Activated gamma-delta T cell treated with Interleukin-2 at 50 U/mL for 16 hours (primary cell): Measurements from ENCODE around the gene CACNA2D1.
"Not testable (repeated sequence)": the region's sequence is repeated elsewhere in the genome, so short reads cannot be mapped to it uniquely, and the experiment has no call there.

Source experiments
- DNase-seq: peaks from one replicate; pipeline ENCODE4 v3.0.0-alpha.2; 2020

The CACNA2D1 gene

GRCh38 chr7:82021036-82021435 is 422.5 kb downstream of the CACNA2D1 start:
- no peak for DNase-seq

- DNase-seq: no peak
Observed at GRCh38 chr7:82019551-82020475, 423.8 kb downstream of the CACNA2D1 start.

DNA sequence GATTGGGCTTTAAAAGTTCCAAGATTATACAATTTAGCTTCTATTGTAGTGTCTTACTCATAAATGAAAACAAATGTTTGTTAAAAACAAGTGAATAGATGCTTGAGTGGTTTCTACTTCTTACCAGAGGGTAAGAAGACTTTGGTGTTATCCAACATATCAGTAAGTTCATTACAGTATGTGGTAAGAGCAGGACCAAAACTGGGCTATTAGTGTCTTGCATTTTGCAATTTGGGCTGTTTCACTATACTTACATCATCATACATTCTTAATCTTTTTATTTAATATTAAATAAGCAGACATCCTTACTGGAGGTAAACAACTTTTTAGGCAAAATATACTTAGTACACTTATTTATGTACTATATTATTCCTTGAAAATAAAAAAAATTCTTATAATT is 425.4 kb downstream of the CACNA2D1 start:
- no peak for DNase-seq

GRCh38 chr7:82017334-82017943 is 426.1 kb downstream of the CACNA2D1 start:
- DNase-seq: no peak

DNA sequence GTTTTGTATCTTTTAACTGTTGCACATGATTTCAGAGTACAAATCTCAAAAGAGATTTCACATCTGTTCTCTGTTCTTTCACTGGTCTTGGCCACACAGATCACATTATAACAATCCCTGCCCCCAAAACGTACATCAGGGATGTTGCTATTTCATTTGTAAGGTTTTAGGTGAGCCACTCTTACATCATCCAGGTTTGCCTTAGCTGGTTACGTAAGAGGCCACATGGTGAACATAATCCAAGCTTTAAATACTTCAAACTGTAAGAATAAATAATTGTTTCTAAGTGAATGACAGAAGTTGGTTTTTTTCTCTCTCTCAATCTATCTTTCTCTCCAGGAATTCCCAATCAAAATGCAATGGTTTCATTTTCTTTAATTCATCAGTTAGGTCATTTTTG is 427.8 kb downstream of the CACNA2D1 start:
- no peak for DNase-seq

- DNase-seq: not testable (repeated sequence)
Observed at GRCh38 chr7:82014574-82014973, 429.0 kb downstream of the CACNA2D1 start.

- no peak for DNase-seq
Observed at GRCh38 chr7:82012453-82012852, 431.1 kb downstream of the CACNA2D1 start.

DNA sequence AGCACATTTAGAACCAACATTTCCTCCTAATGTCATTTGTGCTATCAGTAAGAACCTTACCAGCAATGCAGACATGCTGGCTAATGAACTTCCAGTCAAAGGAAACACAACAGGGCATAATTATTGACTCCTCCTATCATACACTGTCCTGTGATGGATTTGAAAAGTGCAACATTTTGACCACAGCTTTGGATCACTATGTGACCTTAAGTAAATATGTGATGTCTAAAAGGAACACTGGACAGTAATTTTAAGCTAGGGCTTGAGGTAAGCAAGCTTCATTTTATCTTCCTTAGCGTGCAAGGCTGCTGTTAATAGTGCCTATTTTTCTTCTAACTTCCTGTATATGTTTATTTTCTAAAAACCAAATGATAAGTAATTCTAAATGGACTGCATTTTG is 433.2 kb downstream of the CACNA2D1 start:
- no peak for DNase-seq

DNA sequence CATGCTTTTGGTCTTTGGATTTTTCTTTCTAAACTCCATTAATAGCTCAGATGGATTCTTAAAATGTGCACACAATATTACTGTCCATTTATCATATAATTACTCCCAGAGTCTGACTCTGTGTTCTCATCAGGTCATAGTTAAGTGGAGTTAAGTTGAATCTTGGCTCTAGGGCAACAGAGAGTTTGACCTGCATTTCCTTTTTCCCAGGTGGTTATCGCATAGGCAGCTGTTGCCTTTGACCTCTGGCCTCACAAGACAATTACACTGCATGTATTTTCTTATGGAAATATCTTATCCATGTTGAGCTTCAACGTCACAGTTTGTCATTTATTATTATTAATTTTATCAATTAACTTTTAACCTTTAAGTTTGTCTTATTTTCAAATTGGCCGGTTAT is 436.3 kb downstream of the CACNA2D1 start:
- no peak for DNase-seq

DNA sequence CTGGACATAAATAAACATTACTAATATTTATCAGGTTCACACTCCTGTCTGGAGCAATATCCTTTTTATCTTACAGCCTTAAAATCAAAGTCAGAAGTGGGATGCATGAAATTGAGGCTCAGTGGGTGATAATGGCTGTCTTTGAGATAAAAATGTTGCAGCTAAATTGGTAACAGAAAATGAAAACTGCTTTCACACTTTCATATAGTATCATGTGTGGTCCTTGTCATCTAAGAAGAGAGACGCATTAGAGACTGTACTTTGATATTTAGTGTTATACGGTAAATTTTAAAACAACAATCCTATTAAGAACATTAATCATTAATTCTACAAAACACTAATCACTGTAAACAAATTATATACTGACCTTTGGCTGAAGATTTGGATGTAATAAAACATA is 438.5 kb downstream of the CACNA2D1 start:
- DNase-seq: no peak

DNA sequence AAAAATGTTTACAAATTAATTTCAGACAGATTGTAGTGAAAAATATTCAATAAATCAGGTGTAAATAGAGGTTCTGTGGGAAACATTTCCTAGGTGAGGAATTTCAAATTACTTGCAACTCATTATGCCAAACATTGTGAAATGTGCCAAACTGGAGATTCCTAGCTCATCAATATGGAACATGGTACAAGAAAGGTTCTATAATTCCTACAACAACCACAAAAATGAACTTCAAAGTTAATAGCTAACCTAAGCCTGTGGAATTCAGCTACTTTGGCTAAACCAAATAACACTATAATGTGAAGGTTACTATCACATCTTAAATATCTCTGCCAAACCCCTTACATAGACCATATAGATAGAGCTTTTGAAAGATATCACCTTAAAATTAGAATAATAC is 450.4 kb downstream of the CACNA2D1 start:
- DNase-seq: no peak

- no peak for DNase-seq
Observed at GRCh38 chr7:81990395-81990794, 453.2 kb downstream of the CACNA2D1 start.

DNA sequence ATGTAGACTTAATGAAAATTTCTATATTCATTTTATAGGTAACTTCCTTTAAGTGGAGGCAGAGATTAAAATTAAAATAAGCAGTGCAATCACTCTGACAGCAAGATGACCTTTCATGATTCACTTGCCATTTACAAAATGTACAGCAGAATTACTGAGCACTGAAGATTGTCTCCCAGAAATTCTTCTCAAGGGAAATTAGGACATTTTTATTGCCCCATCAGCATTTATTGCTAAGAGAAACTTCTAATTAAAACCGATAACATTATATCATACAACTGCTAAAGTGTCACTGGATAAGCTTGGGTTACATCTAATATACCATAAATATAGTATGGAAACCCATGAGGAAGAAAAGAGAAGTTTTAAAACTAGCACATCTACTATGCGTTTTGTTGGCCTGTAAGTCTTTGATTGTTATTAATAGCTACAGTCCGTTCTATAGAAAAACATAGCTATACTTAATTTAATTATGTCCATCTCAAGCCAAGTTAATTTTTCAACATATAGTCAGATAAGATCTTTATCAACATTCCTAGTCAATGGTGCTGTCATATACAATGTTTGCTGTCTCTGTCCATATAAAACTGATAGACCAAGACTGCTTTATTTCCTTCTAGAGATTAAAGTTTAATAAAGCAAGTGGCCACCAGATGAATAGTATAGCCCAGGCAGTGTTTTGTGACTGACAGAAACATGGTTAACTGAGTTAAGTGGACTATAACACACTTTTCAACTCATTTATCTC is 456.7 kb downstream of the CACNA2D1 start:
- no peak for DNase-seq

DNA sequence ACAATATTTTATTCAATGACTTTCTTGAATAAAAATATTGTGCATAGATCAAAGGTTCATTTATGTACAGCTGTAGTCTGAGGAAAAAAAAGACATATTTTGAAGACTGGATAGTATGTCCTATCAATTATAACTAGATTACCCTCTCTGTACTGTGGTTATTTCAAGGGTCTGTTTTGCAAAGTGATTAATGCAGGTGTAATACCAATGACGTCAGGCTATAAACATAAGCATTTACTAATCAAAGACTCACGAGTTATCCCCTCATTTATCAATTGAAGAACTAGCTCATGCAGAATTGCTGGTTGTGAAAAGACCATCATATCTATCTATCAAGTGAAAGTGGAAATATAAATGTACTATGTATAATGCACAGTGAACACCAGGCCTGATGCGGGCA is 460.2 kb downstream of the CACNA2D1 start:
- DNase-seq: no peak

- no peak for DNase-seq
Observed at GRCh38 chr7:81973117-81973516, 470.5 kb downstream of the CACNA2D1 start.

GRCh38 chr7:81960026-81960425 is 483.6 kb downstream of the CACNA2D1 start:
- DNase-seq: no peak

DNA sequence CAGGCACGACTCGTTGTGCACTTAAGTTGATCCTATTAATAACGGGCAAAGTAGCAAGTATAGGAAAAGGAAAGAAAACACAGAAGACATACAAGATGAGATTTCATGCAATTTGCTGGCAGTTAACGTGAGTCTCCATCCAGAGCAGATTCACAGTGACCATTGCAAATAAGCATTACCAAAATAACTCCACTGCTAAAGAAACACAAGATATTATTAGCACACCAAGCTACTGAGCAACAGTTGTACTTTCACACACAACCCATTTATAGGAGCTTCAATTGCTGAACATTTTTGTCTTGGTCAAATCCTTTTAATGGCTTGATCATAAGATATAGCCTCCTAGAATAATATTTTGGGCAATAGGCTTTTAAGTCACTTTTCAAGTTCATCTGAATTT is 486.1 kb downstream of the CACNA2D1 start:
- DNase-seq: no peak

DNA sequence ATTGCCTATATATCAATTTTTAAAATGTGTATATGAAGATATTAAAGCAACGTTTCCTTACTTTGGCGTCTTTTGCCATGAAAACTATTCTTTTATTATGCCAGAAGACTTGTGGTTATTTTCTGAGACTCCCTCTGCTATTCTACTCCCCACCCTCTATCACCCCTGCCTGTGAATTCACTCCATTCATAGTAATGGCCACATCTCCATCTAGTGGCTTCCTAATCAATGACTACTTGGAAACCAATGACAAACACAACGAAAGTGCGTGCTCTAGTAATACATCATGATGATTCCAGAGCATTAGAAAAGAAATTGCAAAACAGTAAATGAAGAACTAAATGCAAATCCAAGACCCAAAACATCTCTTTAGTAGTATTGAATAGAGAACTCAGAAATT is 487.1 kb downstream of the CACNA2D1 start:
- no peak for DNase-seq

- DNase-seq: no peak
Observed at GRCh38 chr7:81949306-81949705, 494.3 kb downstream of the CACNA2D1 start.

DNA sequence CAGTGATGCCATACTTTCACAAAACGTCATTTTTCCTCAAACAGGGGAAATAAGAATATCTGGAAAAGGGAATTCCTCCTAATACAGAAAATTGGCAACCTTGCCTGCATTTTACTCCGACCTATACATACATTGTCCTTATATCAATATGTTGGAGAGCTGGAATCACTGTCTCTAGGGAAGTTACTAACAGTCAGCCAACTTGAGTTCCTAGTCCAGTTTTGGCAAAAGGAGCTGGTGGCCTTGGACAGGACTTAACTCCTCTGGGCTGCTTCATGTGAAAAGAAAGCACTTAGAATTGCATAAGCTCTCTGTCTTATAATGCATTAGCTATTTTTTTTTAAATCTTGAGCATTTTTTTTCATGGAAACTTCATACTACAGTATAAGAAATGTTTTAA is 499.5 kb downstream of the CACNA2D1 start:
- no peak for DNase-seq

- no peak for DNase-seq
Observed at GRCh38 chr7:81937091-81937490, 506.5 kb downstream of the CACNA2D1 start.

DNA sequence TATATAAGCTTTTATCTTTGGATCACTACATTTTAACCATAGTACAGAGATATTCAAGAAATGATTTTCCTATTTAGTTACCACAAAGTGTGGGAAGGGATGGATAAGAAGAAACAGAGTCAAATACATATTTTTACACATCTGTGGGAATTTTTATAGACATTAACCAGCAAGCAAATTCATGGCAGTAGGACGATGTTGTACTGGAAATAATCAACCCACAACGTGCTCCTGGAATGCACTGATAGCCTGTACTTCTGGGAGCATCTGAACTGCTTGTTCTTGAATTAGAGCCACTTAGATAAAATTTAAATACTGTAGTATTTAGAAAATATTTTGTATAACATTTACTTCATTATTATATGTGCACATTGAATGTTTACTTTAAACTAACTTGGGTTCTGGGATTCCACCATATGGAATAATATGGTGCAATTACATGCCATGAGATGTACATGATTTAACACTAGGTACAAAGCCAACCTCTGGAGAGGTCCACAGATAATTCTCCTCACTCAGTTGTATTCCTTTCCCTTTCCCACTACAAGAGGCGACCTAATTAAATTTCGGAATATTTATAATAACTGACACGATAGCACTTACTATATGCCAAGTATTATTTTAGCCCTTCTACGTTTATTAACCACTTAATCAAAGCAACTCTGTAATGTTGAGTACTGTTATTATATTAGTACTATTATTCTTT is 508.8 kb downstream of the CACNA2D1 start:
- DNase-seq: no peak

GRCh38 chr7:81932936-81933335 is 510.6 kb downstream of the CACNA2D1 start:
- DNase-seq: no peak
